Chondrocyte (in vitro differentiated cells): Measurements from ENCODE around the gene MRPL34. TPM values are rescaled to one million over a fixed set of nuclear protein-coding genes. Genes with fewer than 3 reads are reported as not detected.
"Not testable (repeated sequence)": the region's sequence is repeated elsewhere in the genome, so short reads cannot be mapped to it uniquely, and the experiment has no call there.

Experiments used
- DNase-seq: peaks from one replicate; pipeline ENCODE4 v3.0.0; 2021; ENCODE audit warnings: mixed read lengths, low spot score
- H3K27ac Mint-ChIP-seq: one replicate; pipeline ENCODE4 v1.8.0; 2021; ENCODE audit warnings: mild to moderate bottlenecking, moderate library complexity, mixed read lengths; ENCODE audit not compliant: unreplicated experiment
- H3K27me3 Mint-ChIP-seq: 2 replicates; pipeline ENCODE4 v1.8.0; 2021; ENCODE audit warnings: low read depth, mixed read lengths
- H3K36me3 Mint-ChIP-seq: 2 replicates; pipeline ENCODE4 v1.8.0; 2021; ENCODE audit warnings: low read depth, mixed read lengths
- H3K4me1 Mint-ChIP-seq: 2 replicates; pipeline ENCODE4 v1.8.0; 2021; ENCODE audit warnings: low read depth, mild to moderate bottlenecking, mixed read lengths
- H3K4me3 Mint-ChIP-seq: one replicate; pipeline ENCODE4 v1.8.0; 2021; ENCODE audit warnings: mild to moderate bottlenecking, moderate library complexity, mixed read lengths; ENCODE audit not compliant: unreplicated experiment
- H3K9me3 Mint-ChIP-seq: 2 replicates; pipeline ENCODE4 v1.8.0; 2021; ENCODE audit warnings: low read depth, mixed read lengths
- CTCF ChIP-seq: fragments of 200-600 bp; sonication (generic); IDR thresholded peaks from 2 replicates; pipeline ENCODE4 v1.5.0; 2021; ENCODE audit warnings: antibody characterized with exemption, mild to moderate bottlenecking, moderate library complexity
- total RNA-seq: library from RNA; stranded (reverse); gene quantifications from 3 replicates; pipeline ENCODE4 v1.2.1, GENCODE V29; 2021

MRPL34 gene
- total RNA-seq, 1 donor from 2014 or later = 56.6 TPM

DNA sequence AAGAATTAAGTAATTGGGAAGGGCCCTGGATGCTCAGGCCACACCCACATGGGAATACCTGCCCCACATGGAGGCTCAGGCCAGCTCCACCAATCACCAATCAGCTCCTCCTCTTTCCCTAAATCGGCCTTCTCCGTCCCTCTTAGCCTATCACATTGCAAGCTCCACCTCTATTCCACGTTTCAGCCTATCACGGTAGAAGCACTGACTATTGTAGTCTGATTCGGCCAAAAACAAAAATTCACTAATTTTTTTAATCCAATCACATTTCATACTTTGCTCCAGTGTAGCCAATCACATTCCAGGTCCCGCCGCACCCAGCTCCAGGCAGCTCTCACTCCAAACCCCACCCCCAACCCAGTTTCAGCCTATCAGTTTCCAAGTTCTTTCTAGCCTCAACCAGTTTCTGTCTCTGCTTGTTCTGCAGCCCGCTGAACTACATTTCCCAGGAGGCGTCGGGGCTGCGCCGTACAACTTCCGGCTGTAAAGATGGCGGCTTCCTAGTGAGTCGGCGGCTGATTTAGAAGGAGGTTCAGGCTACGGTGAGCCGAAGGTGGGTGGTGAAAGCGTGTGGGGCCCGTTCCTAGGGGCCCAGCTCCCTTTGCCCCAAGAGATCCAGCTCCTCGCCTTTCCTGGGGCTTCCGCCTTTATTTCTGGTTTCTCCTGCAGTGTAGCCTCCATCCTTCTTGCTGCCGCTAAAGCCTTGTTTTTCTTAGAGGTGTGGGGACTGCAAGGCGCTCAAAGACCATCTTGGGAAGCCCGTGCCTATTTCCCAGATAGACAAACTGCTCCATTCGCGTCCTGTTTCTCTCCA is 38.5 kb upstream of the MRPL34 start, which contains the start of gene BABAM1:
TSS of gene BABAM1 (plus strand) at position 469 of the 814 bp plus-strand sequence. CDS start 1,364 bp downstream, outside the sequence.
- Mint-ChIP-seq H3K27ac (peak within 1 kb of the TSS; percentile 97), H3K4me3 (peak within 1 kb of the TSS; percentile 85), H3K36me3 (peaks cover 6% of the 10 kb centered on the region), H3K9me3 (peaks cover 4% of the 10 kb centered on the region), H3K27me3 (no peaks in the 10 kb centered on the region), H3K4me1 (peaks cover 16% of the 10 kb centered on the region)
- no peak for TF ChIP-seq CTCF
- DNase-seq = no peak

GRCh38 chr19:17268754-17269153 is 36.9 kb upstream of the MRPL34 start:
- Mint-ChIP-seq H3K27ac (no peak overlapping the region), H3K4me1 (peaks cover 16% of the 10 kb centered on the region), H3K36me3 (peaks cover 6% of the 10 kb centered on the region), H3K27me3 (no peaks in the 10 kb centered on the region), H3K4me3 (no peak overlapping the region), H3K9me3 (peaks cover 4% of the 10 kb centered on the region)
- no peak for DNase-seq
- no peak for TF ChIP-seq CTCF

GRCh38 chr19:17274892-17275291 is 30.8 kb upstream of the MRPL34 start:
- not testable (repeated sequence) for H3K9me3 Mint-ChIP-seq

DNA sequence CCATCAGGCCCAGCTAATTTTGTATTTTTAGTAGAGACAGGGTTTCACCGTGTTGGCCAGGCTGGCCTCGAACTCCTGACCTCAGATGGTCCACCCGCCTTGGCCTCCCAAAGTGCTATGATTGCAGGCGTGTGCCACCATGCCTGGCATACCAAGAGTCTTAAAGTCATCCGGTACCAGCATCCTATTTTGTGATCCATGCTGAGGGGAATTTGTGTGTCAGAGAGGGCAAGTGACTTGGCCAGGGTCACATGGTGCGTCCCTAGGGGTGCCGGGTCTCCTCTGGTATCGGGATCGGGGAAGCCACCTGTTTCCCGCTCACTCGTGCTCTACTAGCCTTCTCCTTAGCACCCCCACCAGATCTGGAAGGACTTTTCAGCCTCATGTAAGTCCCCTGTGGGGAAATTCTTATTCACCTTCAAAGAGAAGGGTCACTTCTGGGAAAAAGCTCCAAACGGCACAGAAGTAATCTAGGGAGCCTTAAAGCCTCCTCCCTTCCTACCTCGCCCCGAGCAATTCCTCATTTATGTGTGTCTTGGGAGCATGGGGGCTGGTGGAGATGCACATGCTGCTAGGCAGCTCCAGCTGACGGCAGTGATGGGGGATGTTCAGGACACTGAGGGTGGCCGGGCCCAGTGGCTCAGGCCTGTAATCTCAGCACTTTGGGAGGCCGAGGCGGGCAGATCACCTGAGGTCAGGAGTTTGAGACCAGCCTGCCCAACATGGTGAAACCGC is 30.1 kb upstream of the MRPL34 start:
- no peak for TF ChIP-seq CTCF
- no peaks in the 10 kb centered on the region for H3K27me3 Mint-ChIP-seq
- no peaks in the 10 kb centered on the region for H3K4me1 Mint-ChIP-seq
- no peak overlapping the region for H3K27ac Mint-ChIP-seq
- no peaks in the 10 kb centered on the region for H3K9me3 Mint-ChIP-seq
- no peak overlapping the region for H3K4me3 Mint-ChIP-seq
- DNase-seq = no peak
- H3K36me3 Mint-ChIP-seq = peaks cover 22% of the 10 kb centered on the region

More at GRCh38 chr19:17274892-17275291, 30.8 kb upstream of the MRPL34 start:
- not testable (repeated sequence) for H3K27me3 Mint-ChIP-seq, H3K4me1 Mint-ChIP-seq, H3K27ac Mint-ChIP-seq, H3K4me3 Mint-ChIP-seq, DNase-seq
- H3K36me3 Mint-ChIP-seq = peaks cover 24% of the 10 kb centered on the region

- no peak for TF ChIP-seq CTCF
- no peaks in the 10 kb centered on the region for H3K27me3 Mint-ChIP-seq
- no peak overlapping the region for H3K4me3 Mint-ChIP-seq
- DNase-seq = no peak
- no peak overlapping the region for H3K27ac Mint-ChIP-seq
- H3K4me1 Mint-ChIP-seq = peaks cover 9% of the 10 kb centered on the region
- peaks cover 15% of the 10 kb centered on the region for H3K36me3 Mint-ChIP-seq
- no peaks in the 10 kb centered on the region for H3K9me3 Mint-ChIP-seq
Measured at GRCh38 chr19:17279436-17279835, 26.2 kb upstream of the MRPL34 start.
